RPMI7951 (cell line): ENCODE measurements around the gene SFXN5. TPM values are rescaled to one million over a fixed set of nuclear protein-coding genes. Genes with fewer than 3 reads are reported as not detected.

Experiments
- DNase-seq: peaks from one replicate; pipeline ENCODE4 v3.0.0-alpha.2; 2012; ENCODE audit warnings: low read depth
- total RNA-seq: library from RNA; depleted of rRNA; stranded (reverse); fragments of >200 nt; shearing (Covaris generic); gene quantifications from 2 replicates; pipeline ENCODE4 v1.2.3, GENCODE V29; 2014; rRNA removed

The SFXN5 gene
- total RNA-seq, 1 experiment from 2014 or later = 8.7 TPM

DNA sequence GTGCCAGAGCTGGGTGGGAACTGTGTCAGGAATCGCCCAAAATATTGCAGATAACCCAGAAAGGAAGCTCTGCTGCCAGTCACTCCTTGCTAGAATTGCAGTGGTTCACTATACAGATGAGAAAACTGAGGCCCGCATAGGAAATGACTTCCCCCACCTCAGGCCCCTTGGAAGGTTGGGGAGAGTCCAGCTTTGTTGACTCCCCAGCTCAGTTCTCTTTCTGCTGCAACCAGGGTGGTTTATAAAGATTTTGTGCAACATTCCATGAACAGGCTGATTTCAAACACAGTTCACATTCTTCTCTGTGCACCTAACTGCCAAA is 173.0 kb downstream of the SFXN5 start:
- no peak for DNase-seq

DNA sequence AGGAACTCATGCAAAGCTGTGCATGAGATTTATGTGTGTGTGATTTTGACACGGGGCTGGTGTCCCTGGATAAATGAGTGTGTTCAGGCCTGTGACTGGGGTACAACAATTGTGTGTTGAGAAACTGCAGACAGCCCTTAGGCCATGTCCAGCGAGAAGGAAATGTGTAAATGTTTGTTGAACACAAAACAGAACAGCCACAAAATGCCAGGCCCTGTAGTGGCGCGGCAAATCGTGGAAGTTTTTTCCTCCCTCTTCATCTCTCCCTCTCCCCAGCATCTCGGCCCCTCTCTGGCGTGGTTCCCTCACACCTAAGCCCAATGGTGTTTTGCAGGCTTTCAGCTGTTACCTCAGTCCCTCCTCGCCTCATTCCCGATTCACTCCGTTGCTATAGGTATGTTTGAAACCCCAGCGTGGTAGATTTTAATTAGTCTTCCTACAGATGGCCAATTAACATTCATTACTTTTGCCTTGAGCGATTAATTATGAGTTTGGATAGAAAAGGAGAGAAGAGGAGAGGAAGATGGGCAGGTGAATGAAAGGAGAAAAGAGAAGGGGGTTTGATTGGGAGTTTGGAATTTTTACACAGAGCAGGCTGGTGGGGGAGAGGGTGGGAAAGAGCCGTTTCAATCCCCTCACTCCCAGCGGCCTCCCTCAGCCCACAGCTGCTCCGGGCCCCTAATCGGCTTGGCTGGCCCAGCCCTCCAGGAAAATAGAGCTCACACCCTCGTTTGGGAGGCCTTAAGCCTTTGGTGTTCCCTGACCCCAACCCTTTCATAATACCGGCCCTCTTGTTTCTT is 173.5 kb downstream of the SFXN5 start:
- DNase-seq = no peak

DNA sequence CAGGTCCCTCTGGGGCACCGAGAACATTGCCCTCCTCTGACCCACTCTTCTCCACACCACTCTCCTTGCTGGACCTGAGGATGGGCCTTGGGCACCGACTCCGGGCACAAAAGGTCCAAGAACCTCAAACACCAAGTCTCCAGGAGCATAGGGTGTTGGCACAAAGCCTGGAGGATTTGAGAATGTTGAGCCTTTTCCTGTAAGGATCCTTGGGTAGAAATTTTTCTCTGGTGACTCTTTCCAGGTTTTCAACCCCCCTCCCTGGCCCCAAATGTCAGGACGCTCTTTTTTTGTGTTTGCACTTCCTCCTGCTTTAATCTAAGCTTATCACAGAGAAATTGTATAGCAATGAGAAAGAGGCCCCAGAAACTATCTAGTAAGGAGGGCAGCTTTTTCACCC is 175.1 kb downstream of the SFXN5 start:
- DNase-seq = no peak

DNA sequence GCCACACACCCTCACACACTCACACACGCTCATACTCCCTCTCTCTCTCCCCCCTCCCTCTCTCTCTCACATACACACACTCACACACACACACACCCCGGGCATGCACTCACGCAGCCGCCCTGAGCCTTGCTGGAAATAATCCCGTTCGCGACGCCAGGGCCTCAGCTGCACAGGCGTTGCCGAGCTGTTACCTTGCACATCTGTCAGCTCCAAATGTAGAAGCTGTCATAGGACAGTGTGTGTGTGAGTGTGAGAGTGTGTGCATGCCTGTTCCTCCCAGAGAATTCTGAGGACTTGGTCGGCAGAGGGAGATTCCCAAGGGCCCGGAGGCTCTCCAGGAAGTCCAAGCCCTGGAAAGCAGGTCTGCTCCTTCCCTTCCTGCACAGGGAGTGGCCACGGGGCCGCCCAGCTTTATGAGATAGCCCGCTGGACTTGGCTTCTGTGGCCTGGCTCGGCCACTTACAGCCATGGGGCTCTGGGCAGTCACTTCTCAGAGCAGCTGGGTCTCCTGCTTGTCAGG is 175.7 kb downstream of the SFXN5 start:
- peak; percentile 48 for DNase-seq

DNA sequence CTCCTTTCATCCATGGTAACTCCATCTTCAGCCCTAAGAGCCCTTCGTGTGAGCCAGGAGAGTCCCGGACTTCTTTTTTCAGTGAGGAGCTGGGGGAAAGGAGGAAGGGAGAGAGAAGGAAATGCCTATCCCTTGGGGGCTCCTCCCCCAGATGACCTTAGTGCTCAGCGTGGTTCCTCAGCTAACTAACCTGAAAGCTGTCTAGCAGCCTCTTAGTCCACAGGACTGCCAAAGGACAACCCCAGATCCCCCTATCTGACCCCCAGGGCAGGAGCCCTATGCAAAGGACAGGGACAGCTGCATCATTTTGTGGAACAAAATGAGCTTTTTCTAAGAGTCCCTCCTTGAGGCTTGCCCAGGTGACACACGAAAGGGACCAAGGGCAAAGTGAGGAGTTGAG is 176.4 kb downstream of the SFXN5 start:
- no peak for DNase-seq

DNA sequence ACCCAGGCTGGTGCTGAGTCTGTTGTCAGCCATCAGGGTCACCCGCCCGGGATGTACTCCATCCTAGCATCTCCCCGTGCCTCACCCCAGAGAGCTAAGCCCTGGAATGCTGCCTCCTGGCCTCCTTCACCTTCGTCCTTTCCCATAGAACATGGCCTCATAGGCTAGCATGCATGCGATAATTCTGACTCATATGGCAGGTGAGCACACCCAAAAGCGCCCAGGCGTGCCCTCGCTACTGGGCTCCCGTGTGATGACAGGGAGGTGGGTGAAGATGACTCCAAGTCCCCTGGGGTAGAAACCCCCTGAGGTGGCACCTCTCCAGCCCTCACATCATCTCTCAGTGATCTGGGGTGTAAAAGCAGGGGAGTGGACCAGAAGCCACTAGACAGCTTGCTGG is 177.0 kb downstream of the SFXN5 start:
- DNase-seq = no peak

DNA sequence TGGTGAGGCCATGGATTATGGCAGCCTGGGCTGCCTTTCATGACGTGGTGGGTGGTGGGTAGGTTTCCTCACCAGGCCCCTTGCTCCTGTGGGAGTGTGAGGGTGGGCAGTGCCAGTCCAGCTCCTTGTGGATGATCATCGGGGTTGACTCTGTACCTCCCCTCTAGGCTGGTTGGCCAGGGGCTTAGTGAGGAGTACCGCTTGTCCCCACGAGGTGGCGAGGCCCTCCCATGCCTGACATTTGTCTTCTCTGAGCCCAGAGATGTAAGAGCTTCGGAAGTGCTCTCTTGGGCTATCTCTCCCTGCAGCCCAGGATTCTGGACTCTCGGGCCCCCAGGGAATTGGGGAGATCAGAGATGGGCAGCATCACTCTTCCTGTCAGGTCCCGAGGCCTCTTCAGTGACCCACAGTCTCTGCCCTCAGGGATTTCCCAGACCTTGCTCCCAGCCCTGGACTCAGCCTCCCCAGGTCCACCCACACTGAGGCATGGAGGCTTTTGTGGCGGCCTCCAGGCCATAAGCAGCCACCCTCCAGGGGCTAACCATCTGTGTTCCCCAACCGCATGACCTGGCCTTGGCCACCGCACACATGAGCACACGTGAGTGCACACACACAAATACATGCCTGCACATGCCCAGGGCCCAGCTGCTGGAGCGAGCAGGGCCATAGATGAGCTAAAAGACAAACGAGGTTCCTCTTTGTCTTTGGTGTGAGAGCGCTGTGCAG is 177.8 kb downstream of the SFXN5 start:
- DNase-seq = peak; percentile 59

DNA sequence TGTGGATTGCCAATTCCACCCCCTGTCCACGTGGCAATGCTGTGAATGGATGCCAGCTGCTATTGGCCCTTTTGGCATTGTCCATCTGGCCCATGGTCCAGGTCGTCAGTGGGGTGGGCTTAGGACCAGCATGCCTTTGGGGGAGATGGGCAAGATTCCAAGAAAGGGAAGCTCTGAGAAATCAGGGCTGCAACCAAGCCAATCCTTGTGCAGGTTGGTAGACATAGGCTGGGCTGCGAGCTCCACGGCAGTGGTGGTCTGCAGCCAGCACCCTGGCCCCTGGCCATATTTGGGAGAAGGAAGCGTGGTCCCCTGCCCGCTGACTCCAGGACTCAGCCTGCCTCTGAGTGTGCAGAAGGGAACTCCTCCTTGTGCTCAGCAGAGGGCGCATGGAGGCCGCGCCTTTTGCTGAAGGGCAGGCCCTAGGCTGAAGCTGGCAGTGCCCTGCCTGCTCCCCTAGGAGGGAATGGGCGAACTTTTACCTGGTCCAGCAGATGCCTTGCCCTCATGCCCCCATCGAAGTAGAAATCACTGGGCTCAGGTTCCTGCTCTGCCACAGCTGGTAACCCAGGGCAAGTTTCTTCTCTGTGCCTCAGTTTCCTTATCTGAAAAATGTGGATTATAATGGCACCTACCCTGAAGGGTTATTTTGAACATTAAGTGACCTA is 178.9 kb downstream of the SFXN5 start:
- DNase-seq = peak; percentile 45

Other genes with a start within 250 kb of the SFXN5 start
- gene EXOC6B, start 245.7 kb downstream of the SFXN5 start, total RNA-seq = 9.7 and 9.9 TPM in 2 replicates
- 26.6 and 30.7 TPM in 2 replicates for gene SPR, start 184.3 kb downstream of the SFXN5 start, total RNA-seq
- gene EMX1, start 154.2 kb downstream of the SFXN5 start, total RNA-seq = not detected in 2 replicates
- 13.1 and 15.1 TPM in 2 replicates for gene RAB11FIP5, start 41.2 kb upstream of the SFXN5 start, total RNA-seq
- not detected in 2 replicates for gene NOTO, start 130.9 kb upstream of the SFXN5 start, total RNA-seq
- 20.1 and 21.5 TPM in 2 replicates for gene SMYD5, start 142.5 kb upstream of the SFXN5 start, total RNA-seq
- gene PRADC1, start 161.5 kb upstream of the SFXN5 start, total RNA-seq = 43.6 and 52.7 TPM in 2 replicates
- 396 and 500 TPM in 2 replicates for gene CCT7, start 162.6 kb upstream of the SFXN5 start, total RNA-seq
- 0.98 and 1.1 TPM in 2 replicates for gene FBXO41, start 212.8 kb upstream of the SFXN5 start, total RNA-seq
- gene EGR4, start 221.8 kb upstream of the SFXN5 start, total RNA-seq = not detected in 2 replicates